ENCODE data around the gene ARVCF. TPM values are rescaled to one million over a fixed set of nuclear protein-coding genes. Genes with fewer than 3 reads are reported as not detected.

Gene ARVCF
- total and polyA plus RNA-seq, 2 of the 8 experiments (the other 6 are each of a cell fraction or from before 2014, with no cell fraction given), result 31.0 to 43.2 TPM

DNA sequence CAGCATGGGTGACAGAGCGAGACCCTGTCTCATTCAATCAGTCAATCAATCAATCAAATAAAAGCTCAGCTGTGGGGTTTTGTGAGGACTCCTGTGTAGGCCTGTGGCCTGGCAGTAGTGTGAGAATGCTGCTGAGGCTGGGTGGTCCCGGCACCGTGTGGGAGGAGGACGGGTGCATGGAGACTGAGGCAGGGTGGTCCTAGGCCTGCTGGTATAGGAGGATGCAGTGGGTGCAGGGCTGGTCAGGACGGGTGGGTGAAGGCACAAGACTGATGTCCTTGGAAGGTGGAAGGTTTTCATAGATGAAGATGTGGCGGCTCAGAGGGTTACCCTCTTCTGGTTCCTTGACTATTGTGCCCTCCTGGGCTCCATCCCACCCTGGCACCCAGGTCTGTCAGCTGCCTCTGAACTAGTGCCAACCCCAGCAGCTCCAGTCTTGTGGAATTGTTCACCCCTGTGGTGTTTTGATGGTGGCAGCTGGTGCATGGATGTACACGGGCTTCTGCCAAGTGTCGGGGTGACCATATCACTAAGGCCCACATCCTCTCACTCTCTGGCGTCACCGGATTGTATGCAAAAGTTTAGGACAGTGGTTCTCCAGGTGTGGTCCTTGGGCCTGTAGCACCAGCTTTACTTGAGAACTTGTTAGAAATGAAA lies 28.0 kb upstream of the ARVCF start (continued):
- TF ChIP-seq, protein P1, sequence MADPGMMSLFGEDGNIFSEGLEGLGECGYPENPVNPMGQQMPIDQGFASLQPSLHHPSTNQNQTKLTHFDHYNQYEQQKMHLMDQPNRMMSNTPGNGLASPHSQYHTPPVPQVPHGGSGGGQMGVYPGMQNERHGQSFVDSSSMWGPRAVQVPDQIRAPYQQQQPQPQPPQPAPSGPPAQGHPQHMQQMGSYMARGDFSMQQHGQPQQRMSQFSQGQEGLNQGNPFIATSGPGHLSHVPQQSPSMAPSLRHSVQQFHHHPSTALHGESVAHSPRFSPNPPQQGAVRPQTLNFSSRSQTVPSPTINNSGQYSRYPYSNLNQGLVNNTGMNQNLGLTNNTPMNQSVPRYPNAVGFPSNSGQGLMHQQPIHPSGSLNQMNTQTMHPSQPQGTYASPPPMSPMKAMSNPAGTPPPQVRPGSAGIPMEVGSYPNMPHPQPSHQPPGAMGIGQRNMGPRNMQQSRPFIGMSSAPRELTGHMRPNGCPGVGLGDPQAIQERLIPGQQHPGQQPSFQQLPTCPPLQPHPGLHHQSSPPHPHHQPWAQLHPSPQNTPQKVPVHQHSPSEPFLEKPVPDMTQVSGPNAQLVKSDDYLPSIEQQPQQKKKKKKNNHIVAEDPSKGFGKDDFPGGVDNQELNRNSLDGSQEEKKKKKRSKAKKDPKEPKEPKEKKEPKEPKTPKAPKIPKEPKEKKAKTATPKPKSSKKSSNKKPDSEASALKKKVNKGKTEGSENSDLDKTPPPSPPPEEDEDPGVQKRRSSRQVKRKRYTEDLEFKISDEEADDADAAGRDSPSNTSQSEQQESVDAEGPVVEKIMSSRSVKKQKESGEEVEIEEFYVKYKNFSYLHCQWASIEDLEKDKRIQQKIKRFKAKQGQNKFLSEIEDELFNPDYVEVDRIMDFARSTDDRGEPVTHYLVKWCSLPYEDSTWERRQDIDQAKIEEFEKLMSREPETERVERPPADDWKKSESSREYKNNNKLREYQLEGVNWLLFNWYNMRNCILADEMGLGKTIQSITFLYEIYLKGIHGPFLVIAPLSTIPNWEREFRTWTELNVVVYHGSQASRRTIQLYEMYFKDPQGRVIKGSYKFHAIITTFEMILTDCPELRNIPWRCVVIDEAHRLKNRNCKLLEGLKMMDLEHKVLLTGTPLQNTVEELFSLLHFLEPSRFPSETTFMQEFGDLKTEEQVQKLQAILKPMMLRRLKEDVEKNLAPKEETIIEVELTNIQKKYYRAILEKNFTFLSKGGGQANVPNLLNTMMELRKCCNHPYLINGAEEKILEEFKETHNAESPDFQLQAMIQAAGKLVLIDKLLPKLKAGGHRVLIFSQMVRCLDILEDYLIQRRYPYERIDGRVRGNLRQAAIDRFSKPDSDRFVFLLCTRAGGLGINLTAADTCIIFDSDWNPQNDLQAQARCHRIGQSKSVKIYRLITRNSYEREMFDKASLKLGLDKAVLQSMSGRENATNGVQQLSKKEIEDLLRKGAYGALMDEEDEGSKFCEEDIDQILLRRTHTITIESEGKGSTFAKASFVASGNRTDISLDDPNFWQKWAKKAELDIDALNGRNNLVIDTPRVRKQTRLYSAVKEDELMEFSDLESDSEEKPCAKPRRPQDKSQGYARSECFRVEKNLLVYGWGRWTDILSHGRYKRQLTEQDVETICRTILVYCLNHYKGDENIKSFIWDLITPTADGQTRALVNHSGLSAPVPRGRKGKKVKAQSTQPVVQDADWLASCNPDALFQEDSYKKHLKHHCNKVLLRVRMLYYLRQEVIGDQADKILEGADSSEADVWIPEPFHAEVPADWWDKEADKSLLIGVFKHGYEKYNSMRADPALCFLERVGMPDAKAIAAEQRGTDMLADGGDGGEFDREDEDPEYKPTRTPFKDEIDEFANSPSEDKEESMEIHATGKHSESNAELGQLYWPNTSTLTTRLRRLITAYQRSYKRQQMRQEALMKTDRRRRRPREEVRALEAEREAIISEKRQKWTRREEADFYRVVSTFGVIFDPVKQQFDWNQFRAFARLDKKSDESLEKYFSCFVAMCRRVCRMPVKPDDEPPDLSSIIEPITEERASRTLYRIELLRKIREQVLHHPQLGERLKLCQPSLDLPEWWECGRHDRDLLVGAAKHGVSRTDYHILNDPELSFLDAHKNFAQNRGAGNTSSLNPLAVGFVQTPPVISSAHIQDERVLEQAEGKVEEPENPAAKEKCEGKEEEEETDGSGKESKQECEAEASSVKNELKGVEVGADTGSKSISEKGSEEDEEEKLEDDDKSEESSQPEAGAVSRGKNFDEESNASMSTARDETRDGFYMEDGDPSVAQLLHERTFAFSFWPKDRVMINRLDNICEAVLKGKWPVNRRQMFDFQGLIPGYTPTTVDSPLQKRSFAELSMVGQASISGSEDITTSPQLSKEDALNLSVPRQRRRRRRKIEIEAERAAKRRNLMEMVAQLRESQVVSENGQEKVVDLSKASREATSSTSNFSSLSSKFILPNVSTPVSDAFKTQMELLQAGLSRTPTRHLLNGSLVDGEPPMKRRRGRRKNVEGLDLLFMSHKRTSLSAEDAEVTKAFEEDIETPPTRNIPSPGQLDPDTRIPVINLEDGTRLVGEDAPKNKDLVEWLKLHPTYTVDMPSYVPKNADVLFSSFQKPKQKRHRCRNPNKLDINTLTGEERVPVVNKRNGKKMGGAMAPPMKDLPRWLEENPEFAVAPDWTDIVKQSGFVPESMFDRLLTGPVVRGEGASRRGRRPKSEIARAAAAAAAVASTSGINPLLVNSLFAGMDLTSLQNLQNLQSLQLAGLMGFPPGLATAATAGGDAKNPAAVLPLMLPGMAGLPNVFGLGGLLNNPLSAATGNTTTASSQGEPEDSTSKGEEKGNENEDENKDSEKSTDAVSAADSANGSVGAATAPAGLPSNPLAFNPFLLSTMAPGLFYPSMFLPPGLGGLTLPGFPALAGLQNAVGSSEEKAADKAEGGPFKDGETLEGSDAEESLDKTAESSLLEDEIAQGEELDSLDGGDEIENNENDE (IDR thresholded peaks at IDR 0.05; ENCODE audit: insufficient replicate concordance, low read length), result no peak
- TF ChIP-seq KDM1A (IDR thresholded peaks at IDR 0.05; ENCODE audit: borderline replicate concordance, low read length) (no peak), TAF1 (IDR thresholded peaks at IDR 0.05; ENCODE audit: low read depth, low read length) (no peak), CTBP2 (IDR thresholded peaks at IDR 0.05; ENCODE audit: borderline replicate concordance, insufficient read depth, insufficient read length, low read length) (no peak), EGR1 (IDR thresholded peaks at IDR 0.05; ENCODE audit: borderline replicate concordance, low read depth, low read length) (no peak)
